Ishikawa (cell line): ENCODE data around the gene AGAP5.

Experiments used
- CEBPB ChIP-seq: IDR thresholded peaks from 2 replicates; pipeline ENCODE4 v1.6.1; 2012
- CREB1 ChIP-seq: IDR thresholded peaks from 2 replicates; pipeline ENCODE4 v1.6.1; 2012; ENCODE audit warnings: low read depth
- EGR1 ChIP-seq: IDR thresholded peaks from 2 replicates; pipeline ENCODE4 v1.6.1; 2012
- EP300 ChIP-seq: IDR thresholded peaks from 2 replicates; pipeline ENCODE4 v1.6.1; 2012; ENCODE audit warnings: borderline replicate concordance
- FOXM1 ChIP-seq: IDR thresholded peaks from 2 replicates; pipeline ENCODE4 v1.6.1; 2012; ENCODE audit warnings: low read depth, borderline replicate concordance
- MAX ChIP-seq: IDR thresholded peaks from 2 replicates; pipeline ENCODE4 v1.6.1; 2012
- NFIC ChIP-seq: IDR thresholded peaks from 2 replicates; pipeline ENCODE4 v1.6.1; 2012
- RAD21 ChIP-seq: IDR thresholded peaks from 2 replicates; pipeline ENCODE4 v1.6.1; 2012; ENCODE audit warnings: low read depth
- REST ChIP-seq: IDR thresholded peaks from 2 replicates; pipeline ENCODE4 v1.6.1; 2012; ENCODE audit warnings: low read depth, mild to moderate bottlenecking
- TAF1 ChIP-seq: IDR thresholded peaks from 2 replicates; pipeline ENCODE4 v1.6.1; 2012; ENCODE audit warnings: low read depth, mild to moderate bottlenecking
- TCF12 ChIP-seq: IDR thresholded peaks from 2 replicates; pipeline ENCODE4 v1.6.1; 2012; ENCODE audit warnings: low read depth
- TEAD4 ChIP-seq: IDR thresholded peaks from 2 replicates; pipeline ENCODE4 v1.6.1; 2012
- USF1 ChIP-seq: IDR thresholded peaks from 2 replicates; pipeline ENCODE4 v1.6.1; 2012
- YY1 ChIP-seq: IDR thresholded peaks from 2 replicates; pipeline ENCODE4 v1.6.1; 2012; ENCODE audit warnings: low read depth
- ZBTB7A ChIP-seq: IDR thresholded peaks from 2 replicates; pipeline ENCODE4 v1.6.1; 2012; ENCODE audit warnings: low read depth

AGAP5 gene

DNA sequence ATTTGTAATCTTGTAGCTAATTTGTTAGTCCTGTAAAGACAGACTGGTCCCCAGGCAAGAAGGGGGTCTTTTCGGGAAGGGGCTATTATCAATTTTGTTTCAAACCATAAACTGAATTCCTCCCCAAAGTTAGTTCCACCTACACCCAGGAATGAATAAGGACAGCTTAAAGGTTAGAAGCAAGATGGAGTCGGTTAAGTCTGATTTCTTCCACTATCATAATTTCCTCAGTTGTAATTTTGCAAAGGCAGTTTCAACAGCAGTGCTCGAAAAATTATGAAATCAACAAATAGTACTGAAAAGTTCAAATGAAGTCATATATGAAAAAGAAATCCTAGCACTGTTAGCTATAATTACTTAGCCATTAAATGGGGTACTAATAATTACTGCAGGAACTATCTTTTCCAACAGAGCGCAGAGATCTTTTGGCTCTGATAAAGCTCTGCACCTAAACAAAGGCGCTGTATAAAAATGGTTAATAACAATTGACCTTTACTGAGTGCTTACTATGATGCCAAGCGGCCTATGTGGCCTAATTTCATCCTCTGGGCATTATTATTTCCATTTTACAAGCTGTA, 45.5 kb upstream of the AGAP5 start:
- no peak for TF ChIP-seq EGR1
- no peak for TF ChIP-seq EP300
- TF ChIP-seq USF1: no peak
- no peak for TF ChIP-seq RAD21
- TF ChIP-seq MAX: no peak
- TF ChIP-seq REST: no peak
- no peak for TF ChIP-seq ZBTB7A
- TF ChIP-seq TEAD4: no peak
- TF ChIP-seq TAF1: no peak
- TF ChIP-seq NFIC: no peak

DNA sequence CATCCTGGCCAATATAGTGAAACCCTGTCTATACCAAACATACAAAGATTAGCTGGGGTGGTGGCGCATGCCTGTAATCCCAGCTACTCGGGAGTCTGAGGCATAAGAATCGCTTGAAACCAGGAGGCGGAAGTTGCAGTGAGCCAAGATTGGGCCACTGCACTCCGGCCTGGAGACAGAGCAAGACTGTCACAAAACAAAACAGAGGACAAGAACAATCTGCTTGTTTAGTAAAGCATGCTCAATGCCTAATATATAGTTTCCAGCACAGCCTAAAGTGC, 44.5 kb upstream of the AGAP5 start:
- no peak for TF ChIP-seq NFIC
- TF ChIP-seq TAF1: no peak
- TF ChIP-seq TCF12: no peak

GRCh38 chr10:73734796-73735305, 36.9 kb upstream of the AGAP5 start:
- no peak for TF ChIP-seq TCF12
- TF ChIP-seq ZBTB7A: no peak
- TF ChIP-seq CREB1: no peak
- TF ChIP-seq TAF1: no peak

DNA sequence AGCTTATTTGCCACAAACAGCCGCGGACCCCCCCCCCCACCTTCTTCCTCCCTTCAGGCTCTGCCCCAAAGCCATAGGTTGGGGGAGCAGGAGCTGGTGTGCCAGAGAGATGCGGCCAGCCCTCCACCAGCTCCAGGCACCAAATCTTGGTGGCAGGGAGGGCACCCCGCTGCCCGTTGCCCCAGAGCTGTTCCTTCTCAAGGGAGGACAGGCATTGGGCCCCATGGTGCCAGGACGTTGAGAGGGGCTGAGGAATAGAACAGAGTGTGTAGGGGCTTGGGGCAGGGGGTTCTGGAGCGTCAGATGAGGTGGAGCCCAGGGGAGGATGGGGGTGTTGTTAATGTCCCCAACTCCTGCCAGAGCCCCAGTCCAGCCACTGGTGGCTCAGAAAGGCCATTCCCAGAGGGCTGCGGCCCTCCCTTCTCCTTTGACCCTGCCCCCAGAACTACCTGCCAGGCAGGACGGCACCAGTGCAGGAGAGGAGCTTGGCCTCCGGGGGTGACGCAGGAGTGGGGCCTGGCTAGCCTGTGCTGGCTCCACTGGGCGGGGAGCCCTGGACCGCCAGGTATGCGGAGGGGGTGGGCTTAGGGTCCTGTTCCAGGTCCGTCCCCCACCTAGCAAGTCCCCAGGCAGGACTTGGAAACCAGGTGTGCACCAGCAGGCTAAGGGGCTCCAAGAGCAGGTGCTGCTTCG, 36.3 kb upstream of the AGAP5 start:
- TF ChIP-seq TAF1 (no peak), RAD21 (no peak), NFIC (no peak), REST (no peak), CEBPB (no peak), ZBTB7A (no peak), FOXM1 (no peak), YY1 (no peak), EP300 (no peak), TEAD4 (no peak), TCF12 (no peak), CREB1 (no peak), MAX (no peak), USF1 (no peak)

- TF ChIP-seq YY1 (no peak), REST (no peak), FOXM1 (no peak), RAD21 (no peak), TEAD4 (no peak), CREB1 (no peak), USF1 (no peak), EP300 (no peak), EGR1 (no peak), CEBPB (no peak), TAF1 (no peak), NFIC (no peak), TCF12 (no peak), ZBTB7A (no peak), MAX (no peak)
These were observed 35.2 kb upstream of the AGAP5 start for GRCh38 chr10:73732931-73733623.
